Fibroblast of gingiva (primary cell): ENCODE results near the gene SLC9A2.

ENCODE experiments used
- DNase-seq: peaks from one replicate; pipeline ENCODE4 v3.0.0-alpha.2; 2011; ENCODE audit warnings: low read depth

Gene SLC9A2

DNA sequence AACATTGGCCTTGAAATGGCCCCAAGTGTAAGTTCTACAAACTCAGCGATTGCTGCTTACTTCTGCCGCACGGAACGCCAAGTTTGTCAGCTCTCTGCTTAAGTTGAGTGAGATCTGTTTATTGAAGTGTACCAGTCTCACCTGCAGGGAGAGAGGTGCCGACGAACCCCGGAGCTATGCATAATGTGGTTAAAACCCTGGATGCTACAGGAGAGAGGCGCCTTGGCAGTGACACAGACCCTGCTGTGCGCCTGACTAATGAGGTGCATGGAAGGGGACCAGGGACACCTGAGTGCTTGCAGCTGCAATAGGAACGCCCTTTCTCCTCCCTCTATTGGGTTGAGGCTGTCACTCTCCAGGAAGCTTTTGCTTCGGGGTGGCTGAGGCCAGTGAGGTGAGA lies 979 bp downstream of the SLC9A2 start:
- DNase-seq: no peak

GRCh38 chr2:102621630-102622029 lies 2.3 kb downstream of the SLC9A2 start:
- DNase-seq: no peak

DNA sequence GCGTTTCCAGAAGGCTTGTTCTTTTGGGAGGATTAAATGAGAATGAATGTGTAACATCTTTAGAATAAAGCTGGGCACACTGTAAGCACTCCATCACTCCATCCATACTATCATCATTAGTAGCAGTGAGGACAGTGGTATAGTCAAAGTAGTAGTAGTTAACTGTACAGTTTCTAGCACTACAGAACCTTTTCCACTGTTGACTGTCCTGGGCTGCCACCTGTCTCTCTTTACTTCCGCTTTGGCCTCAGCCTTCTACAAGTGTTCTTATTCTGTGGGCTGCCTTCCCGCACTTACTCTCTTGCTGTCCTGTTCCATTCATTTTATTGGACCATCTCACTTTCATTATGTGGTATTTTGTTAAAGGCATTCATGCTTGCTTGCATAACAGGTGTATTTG lies 3.3 kb downstream of the SLC9A2 start:
- no peak for DNase-seq

- DNase-seq: no peak
Observed at GRCh38 chr2:102630458-102630857, 11.1 kb downstream of the SLC9A2 start.

DNA sequence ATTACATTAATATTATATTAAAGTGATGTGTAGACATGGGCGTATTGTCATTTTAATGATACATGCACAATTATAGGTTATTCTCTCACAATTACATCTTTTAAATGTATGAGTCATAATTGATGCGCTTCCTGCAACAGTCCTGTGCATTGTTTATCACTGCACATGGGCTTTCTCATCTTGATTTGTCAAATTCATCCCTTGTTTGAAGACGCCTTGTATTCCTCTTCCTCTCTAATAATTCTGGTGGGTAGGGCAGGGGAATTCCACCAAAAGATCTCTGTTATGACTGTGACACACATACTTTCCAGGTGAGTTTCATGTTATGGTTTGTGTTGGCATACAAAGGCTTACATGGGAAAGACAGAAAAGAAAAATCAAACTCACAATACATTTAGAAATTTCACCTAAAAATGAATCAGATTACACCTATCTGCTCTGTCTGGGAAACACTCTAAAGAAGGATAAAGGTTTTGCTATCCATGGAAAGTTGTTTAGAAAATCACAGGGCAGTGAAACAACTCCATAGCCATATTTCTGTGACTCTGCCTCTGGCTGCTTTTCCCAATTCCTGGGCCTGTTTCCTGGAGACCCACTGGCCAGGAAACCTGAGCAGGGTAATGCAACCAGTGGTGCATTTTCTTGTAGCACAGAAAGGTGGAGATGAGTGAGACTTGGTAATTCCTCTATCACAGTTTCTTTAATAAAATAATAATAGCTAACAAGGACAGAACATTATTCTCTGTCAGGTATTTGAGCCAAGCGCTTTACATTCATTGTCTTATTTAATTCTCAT lies 13.2 kb downstream of the SLC9A2 start:
- no peak for DNase-seq

DNA sequence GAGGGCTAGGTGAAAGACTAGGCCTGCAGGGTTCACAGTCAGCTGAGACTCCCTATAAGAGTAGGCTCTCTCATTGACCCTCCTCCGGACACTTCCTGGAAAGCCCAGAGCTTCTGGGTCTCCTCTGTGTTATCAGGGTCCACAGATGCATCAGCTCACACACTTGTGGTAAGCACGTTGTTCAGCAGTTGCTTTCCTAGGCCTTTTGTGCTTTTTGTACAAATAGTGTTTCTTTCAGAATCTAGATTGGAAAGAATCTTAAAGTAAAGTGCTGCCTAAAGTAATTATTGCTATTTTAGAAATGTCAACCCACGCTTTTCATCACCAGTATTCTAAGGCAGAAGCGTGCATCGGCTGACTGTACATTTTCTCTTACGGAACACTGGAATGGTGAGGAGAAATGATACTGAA lies 15.5 kb downstream of the SLC9A2 start:
- no peak for DNase-seq

- no peak for DNase-seq
Observed at GRCh38 chr2:102635317-102635716, 16.0 kb downstream of the SLC9A2 start.

- no peak for DNase-seq
Observed at GRCh38 chr2:102636283-102636907, 17.0 kb downstream of the SLC9A2 start.

GRCh38 chr2:102637358-102637757 lies 18.0 kb downstream of the SLC9A2 start:
- no peak for DNase-seq

DNA sequence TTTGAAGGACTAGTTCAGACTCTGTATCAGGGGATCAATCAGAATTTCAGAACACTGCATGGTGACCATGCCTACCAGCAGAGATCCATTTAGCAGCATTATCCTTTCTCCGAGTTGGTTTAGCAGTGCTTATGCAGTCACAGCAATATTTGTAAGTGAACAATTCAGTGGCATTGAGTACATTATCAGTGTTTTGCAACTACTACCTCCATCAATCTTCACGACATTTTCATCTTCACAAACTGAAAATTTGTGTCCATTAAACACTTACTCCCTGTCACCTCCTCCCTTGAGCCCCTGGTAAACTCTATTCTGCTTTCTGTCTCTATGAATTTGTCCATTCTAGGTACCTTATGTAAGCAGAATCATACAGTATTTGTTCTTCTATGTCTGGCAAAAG lies 20.1 kb downstream of the SLC9A2 start:
- no peak for DNase-seq

DNA sequence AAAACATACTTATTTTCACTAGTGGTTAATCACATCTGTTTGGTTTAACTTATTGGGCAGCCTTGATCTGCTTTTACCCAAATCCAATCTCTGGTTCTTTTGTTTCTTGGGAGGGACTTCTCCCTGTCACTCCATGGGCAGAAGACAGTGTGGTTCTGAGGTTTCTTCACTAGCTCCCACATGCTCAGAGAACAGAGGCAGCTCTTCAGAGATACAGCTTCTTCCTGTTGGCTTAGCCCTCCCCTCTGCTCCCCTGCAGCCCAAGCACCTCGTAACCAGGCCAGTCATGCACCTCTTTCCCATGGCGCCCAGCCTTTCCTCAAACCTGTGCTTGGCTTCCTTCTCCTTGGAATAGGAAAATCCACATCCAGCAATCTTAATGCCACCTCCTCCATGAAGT lies 32.8 kb downstream of the SLC9A2 start:
- no peak for DNase-seq

DNA sequence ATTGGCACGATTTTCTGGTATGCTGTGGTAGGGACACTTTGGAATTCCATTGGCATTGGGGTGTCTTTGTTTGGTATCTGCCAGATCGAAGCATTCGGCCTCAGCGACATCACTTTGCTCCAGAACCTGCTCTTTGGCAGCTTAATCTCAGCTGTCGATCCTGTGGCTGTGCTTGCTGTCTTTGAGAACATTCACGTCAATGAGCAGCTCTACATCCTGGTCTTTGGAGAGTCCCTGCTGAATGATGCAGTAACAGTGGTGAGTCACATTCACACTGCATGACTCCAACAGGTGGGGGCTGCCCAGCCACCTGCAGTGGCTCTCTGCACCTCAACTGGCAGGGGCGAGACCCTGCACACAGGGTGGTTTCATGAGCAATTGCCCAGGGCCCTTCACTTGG lies 38.4 kb downstream of the SLC9A2 start:
- DNase-seq: no peak

- no peak for DNase-seq
Observed at GRCh38 chr2:102660070-102660469, 40.7 kb downstream of the SLC9A2 start.

DNA sequence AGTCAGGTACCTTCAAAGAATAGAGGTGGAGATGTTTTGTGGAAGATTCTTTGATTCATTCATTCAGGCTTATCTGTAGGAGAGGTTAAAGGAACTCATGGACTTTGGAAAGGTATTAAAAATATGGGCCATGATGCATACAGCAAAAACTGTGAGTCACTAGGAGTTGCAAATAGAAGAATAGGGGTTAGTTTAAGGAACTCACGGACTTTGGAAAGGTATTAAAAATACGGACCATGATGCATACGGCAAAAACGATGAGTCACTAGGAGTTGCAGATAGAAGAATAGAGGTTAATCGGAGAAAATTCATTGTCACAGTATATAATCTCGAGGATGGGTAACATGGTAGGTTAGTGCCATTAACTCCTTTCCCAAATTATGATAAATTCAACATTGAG lies 41.2 kb downstream of the SLC9A2 start:
- no peak for DNase-seq

- no peak for DNase-seq
Observed at GRCh38 chr2:102661846-102662245, 42.5 kb downstream of the SLC9A2 start.

DNA sequence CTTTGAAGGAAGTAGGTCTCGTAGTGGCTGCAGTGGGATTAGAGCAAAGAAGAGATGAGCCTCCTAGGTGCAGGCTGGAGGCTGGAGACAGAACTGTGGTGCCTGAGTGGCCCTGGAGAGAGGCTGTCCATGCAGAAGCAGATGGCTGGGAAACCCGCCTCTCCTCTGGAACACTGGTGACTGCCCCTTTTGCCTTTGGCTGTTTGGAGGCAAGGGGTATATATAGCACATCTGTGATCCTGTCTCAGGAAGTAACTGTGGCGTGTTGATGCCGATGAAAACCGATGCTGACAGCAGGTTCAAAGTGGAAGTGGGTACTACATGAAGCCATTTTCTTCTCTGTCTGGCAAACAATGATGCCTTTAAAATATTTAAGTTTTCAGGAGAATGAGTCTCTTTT lies 43.5 kb downstream of the SLC9A2 start:
- DNase-seq: no peak

- no peak for DNase-seq
Observed at GRCh38 chr2:102663381-102663780, 44.0 kb downstream of the SLC9A2 start.

DNA sequence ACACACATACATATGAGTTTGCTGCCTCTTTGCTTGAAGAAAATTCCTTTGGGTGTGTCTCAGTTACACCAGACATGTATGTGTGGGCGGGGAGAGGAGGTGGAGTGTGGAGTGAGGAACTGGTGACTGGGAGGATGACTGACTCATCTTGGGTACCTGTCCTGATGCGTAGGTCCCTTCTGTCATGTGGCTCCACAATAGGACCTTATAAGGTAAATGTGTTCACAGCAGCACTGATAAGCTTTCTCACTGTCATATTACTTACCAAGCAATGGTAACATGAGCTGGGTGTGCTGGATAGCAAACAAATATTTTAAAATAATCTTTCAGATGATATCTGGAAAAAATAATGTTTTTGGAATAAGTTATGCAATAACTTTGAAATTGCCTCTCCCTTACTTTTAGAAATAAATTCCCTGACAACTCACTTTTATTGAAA lies 45.1 kb downstream of the SLC9A2 start:
- no peak for DNase-seq

- DNase-seq: no peak
Observed at GRCh38 chr2:102667072-102667471, 47.7 kb downstream of the SLC9A2 start.

- no peak for DNase-seq
Observed at GRCh38 chr2:102668171-102668570, 48.8 kb downstream of the SLC9A2 start.

- no peak for DNase-seq
Observed at GRCh38 chr2:102669401-102669800, 50.0 kb downstream of the SLC9A2 start.

- DNase-seq: no peak
Observed at GRCh38 chr2:102672107-102672776, 52.9 kb downstream of the SLC9A2 start.

GRCh38 chr2:102674370-102674769 lies 55.0 kb downstream of the SLC9A2 start:
- no peak for DNase-seq
